GM12801 (cell line): Measurements from ENCODE around the gene PLAAT2.

Experiments used
- CTCF ChIP-seq: IDR thresholded peaks from one replicate; pipeline ENCODE4 v1.5.1; 2011; ENCODE audit warnings: control low read depth; ENCODE audit not compliant: insufficient read length; ENCODE audit errors: extremely low read depth

PLAAT2 gene

GRCh38 chr11:63590024-63590788, 27.0 kb upstream of the PLAAT2 start:
- no peak for TF ChIP-seq CTCF

- no peak for TF ChIP-seq CTCF
These were observed 25.8 kb upstream of the PLAAT2 start for GRCh38 chr11:63589000-63589399.

GRCh38 chr11:63586451-63587166, 23.4 kb upstream of the PLAAT2 start:
- no peak for TF ChIP-seq CTCF

GRCh38 chr11:63583357-63583677, 20.1 kb upstream of the PLAAT2 start:
- TF ChIP-seq CTCF, result no peak

GRCh38 chr11:63574856-63575602, 11.8 kb upstream of the PLAAT2 start:
- TF ChIP-seq CTCF, result no peak

GRCh38 chr11:63573881-63574855, 11.0 kb upstream of the PLAAT2 start:
- TF ChIP-seq CTCF, result no peak
